Tibial nerve (tissue), 3 donors: ENCODE results near the gene LOXHD1.

Experiments used
- CTCF ChIP-seq, 5 experiments: fragments of 200-600 bp in 3 of 5; fragments of 450-650 bp in 2 of 5; sonication (generic) in 3 of 5; IDR thresholded peaks; one replicate each; pipeline ENCODE4 v1.5.1; 2016 to 2019; ENCODE audit warnings: antibody characterized with exemption in 5 of 5, mild to moderate bottlenecking in 3 of 5, moderate library complexity in 2 of 5
- POLR2A ChIP-seq, 2 donors: fragments of 450-650 bp; IDR thresholded peaks; one replicate each; pipeline ENCODE4 v1.6.1; 2017; ENCODE audit warnings: antibody characterized with exemption in 2 of 2, mild to moderate bottlenecking in 2 of 2, moderate library complexity in 2 of 2

DNA sequence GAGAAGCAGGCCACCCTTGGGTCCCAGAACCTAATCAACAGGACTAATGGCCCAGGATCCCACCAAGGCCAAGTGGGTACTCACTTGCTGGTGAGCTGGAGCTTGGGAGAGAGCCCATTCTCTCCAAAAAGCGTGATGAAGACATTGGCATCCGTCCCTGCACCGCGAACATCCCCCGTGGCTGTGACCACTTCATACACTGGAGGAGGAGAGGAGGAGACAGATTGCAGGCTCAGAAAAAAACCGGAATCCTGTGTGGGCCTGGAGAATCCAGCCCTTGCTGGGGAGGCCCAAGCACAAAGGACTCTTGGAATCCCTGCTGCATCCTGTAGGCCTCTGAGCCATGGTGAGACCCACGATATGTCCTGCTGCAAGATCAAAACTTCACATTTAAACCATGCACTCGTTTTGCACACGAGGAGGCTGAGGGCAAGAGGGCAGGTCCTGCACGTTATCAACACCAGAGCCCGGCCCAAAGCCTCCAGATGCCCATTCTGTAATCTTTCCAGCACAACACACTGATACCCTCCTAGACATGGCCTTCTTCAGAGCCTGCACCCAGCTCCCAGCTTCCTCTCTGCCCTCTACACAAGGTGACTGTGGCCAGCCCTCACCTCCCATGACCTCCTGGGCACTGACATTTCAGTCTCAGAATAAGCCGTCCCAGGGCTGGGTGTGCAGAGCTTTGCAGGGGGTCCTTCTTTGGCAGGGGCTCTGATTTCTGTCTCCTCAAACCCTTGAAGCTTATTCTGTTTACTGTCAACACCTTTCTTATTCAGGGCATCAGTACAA lies 7.8 kb downstream of the LOXHD1 start:
- TF ChIP-seq CTCF (IDR thresholded peaks at IDR 0.05) (no peak), POLR2A (IDR thresholded peaks at IDR 0.05) (no peak)
